GM21381 (cell line): ENCODE measurements around the gene HDAC9.

Experiments used
- ATAC-seq: cut with Tn5 transposase; IDR thresholded peaks from one replicate; pipeline ENCODE4 v1.9.1; 2021; ENCODE audit warnings: mild to moderate bottlenecking, moderate library complexity; ENCODE audit not compliant: unreplicated experiment

HDAC9 gene

DNA sequence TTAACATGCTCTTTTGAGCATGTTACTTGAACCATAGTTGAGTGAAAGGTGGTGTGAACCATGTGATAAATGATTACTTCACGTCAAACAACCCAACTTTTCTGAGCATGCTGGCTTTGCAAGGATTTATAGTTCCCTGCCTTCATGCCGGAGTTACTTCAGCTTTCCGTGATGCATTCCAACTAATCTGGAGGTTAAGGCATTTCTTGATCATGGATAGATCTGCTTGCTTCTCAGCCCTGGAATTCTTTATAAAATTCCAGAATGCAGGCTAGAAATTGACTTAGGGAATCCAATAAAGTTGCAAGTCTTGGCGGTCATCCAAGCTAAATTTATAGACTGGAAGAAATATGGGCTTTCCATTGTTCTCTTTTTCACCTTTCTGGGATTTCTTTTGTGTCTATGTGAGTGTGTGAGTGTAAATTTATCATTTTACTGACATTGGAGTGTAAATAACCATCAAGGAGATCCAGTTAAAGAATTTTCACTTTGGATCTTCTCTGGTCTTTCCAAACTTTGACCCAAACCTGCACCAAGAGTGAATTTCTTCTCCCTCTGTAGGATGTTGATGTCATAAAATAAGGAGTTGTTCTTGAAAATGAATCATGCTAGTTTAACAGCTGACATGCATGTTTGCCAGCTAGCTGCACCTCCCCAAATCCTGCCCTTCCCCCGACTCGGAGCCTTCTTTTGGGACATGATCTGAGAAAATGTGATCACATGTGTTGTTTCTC is 332.9 kb downstream of the HDAC9 start:
- ATAC-seq: no peak

DNA sequence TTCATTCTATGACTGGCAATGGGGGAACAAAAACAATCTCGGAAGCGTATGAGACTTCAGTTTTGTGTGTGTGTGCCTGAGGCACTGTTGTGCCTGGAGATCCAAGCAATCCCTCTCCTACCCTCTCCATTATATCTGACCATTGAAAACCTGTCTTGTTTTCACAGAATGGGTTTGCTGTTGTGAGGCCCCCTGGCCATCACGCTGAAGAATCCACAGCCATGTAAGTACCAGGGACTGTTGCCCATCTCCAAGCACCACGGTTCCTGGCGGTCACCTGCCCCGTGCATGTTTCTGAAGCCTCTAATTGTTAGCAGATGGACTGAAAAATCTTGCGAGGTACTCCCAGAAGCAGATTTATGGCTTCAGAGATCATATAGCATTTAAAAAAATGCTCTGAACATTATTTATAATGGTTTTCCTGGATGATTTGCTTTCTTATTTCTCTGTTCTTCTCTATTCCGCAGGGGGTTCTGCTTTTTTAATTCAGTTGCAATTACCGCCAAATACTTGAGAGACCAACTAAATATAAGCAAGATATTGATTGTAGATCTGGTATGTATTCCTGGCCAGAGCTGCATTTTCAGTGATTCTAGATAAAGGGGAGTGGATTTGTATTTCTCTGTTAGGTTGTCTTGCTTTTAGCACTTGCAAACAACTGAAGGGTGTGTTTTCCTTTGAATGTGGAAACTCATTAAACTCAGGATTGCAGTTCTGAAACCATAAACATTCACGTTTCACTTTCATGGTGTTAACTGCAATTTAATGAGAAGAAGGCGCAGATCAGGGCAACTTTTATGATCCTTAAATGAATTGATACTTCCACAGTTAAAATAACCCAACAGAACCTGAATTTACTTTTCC is 333.7 kb downstream of the HDAC9 start:
- no peak for ATAC-seq

DNA sequence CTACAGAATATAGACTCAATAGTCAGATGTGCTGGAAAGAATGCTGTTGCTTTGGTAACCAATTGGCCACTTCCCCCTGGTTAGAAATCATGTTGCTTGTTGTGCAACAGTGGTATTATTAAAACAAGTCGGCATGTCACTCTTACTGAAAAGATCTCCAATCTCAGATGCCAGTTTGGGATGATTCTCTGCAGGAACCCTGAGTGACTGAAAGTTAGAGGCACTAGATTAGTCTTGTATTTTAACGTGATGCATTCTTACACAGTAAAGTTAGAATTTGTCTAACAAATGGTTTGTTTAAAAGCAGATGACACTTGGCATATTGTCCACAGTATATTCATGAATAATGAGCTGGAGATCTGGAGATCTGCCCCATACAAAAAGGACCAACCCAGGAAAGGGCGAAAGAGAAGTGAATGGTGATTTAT is 334.3 kb downstream of the HDAC9 start:
- no peak for ATAC-seq

DNA sequence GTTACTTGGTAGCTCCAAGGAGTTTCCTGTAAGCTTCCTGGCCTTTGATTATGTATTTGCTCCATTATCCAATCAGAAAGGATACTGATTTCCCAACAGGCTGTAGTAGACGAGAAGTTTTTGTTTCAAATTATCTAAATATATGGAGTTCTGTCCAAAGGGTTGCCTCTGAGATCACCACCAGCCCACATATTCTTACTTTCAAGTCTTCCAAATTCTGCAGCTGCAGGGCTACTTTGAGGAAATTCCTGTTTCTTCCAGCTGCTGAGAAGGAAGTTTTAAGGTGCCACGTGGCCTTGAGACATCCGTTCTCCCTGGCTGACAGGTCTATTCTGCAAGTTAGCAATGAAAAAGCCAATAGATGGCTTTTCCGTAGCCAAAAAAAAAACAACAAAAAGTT is 335.9 kb downstream of the HDAC9 start:
- ATAC-seq: no peak

DNA sequence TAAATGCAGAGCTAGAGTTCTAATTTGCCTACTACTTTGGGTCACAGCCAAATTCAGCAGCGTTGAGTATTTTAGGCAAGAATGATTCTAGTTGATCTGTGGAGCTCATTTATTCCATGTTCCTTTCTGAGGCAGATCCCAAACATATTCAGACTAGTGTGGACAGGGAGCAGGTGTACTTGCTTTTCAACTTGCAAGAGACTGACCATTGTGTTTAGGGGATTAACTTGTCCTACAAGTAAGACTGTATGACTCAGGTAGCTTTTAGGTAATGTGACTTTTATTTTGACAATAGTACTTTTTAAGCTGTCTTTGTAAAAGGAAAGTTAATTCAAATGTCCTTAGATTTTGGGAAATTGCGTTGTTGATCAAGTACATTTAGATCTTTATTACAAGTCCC is 336.4 kb downstream of the HDAC9 start:
- ATAC-seq: no peak

DNA sequence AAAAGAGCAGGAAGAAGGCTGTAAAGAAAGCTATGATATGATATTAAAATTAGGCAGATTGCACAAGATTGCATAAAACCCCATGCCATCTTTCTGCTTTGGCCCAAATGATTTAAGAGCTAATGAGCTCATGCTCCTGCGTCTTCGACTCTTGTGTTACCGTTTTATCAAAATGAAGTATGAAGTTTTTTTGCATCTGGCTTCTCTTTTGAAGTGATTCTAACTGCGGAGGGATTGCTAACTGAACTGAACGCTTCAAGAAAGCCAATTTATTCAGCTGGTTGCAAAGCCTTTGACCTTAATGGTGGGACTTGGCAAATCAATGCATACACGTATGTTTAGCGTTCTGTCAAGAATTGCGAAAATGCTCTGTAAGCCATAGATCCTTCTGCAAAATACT is 339.0 kb downstream of the HDAC9 start:
- no peak for ATAC-seq

DNA sequence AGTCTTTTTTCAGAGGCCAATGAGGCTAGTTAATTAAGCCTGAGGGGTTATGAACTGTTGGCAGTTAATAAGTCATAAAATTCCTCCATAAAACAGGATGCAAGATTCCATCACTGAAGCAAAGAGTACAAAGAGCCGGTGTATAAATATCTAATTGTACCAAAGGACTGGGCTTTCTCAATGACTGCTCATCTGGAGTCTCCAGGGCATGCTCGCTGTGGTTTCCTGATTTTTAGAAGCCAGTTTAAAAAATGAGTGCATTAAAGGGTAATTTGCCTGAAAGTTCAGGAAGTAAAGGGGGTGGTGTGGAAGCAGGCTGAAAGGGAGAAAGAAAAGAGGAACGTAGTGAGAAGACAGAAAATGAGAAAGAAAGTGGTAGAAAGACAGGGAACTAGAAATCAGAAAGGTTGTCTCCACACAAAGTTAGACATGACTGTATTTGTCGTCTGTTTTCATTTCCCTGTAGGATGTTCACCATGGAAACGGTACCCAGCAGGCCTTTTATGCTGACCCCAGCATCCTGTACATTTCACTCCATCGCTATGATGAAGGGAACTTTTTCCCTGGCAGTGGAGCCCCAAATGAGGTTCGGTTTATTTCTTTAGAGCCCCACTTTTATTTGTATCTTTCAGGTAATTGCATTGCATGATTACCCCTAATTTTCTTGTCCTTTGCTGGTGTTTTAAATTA is 339.6 kb downstream of the HDAC9 start:
- ATAC-seq: no peak

DNA sequence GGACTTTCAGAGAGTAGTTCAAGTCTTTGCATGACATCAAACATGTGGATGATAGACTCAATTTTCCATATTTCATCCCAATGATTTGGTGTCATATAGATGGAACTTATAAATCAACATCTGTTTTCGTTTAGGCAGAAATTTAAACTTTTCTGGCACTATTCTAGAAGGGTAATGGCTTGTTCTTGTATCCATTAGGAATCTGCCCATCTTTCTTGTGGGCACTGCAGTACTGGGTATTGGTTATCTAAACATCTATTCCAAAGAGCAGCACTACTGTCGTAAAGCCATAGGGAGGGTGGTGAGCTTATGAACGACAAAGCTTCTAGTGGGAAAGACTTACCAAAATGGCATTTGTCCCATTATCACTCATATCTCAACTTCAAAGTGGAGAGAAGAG is 348.4 kb downstream of the HDAC9 start:
- ATAC-seq: no peak

DNA sequence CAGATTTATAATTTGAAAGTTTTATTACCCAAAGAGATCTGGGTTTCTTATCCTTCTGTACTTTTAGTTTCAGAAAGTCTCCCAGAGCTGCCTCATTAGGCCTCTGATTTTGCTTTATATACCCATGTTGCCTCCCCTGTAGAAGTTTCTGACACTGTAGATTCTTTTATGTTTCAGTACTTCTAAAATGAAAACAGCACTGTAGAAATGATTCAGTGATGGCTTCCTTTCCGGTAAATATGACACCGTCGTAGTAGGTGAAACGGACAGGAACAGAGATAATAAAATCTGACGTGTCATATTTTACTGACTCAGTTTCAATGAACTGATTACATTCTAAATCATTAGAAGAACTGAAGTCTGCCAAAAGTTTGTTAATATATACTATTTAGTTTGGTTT is 349.2 kb downstream of the HDAC9 start:
- no peak for ATAC-seq

DNA sequence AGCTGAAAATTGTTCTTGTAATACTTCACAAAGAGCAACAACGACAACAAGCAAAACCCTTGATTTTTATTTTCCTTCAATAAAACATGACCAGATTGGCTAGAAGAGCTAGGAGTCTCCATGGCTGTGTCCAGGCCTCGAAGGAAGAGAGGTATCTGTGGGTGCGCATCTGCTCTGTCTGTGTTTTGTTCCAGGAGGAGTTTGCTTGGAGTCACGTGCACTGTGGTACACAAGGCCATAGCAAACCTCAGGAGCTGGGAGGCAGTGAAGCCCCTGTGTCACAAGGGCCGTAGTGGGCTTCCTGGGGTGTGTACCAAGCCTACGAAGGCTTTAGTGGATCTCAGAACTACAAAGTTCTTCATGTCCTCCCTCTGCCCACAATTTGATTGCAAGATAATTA is 350.2 kb downstream of the HDAC9 start:
- no peak for ATAC-seq

DNA sequence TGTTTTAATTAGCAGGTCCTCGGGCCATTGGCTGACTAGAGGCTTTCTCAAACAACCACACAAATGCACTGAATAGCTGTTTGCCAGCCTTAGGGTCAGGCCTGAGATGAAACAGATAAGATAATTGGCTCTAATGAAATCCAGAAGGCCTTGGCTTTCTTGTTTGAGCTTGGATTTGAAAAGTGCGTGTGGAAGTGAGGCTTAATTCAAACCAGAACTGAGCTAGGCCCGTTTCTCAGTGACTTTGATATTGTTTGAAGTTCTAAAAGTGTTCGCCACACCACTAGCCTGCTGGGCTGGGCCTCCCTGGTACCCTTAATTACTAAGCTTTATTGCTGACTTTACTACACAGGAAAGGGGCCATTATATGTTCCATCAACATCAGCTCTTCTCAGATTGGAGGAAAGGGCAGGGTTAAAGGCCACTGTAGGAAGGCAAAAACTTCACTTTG is 351.2 kb downstream of the HDAC9 start:
- ATAC-seq: no peak

DNA sequence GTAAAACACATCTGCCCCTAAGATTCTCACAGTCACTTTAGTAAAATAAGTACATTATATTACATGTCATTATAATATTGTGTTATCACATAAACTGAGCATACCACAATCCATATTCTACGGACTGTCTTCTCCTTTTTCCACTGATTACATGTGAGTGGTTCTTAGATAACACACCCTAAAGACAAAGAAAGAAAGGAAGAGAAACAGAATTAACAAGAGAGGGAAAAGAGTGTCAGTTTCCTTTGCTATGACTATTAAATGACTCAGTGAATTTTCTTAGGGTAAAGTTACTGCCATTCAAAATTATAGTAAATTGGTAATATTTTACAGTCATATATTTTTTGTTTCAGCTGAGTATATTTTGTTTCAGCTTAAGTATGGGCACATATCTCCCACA is 353.6 kb downstream of the HDAC9 start:
- no peak for ATAC-seq

DNA sequence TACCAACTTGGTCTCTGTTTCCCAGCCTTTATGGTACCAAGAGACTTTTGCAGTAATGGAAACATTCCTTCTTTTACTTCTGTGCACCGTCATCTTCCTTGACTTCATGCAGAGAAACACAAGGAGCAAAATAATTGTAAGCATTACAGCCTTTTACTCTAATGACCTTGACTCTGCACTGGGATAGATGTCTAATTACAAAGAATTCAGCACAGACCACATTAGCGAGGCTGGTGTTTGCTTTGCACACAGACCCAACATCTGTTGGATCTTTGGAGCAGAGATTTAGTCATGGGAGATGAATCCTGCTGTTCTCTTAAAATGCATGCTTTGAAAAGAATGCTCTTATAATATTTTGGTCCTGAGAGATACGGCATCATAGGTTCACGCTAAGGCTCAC is 360.2 kb downstream of the HDAC9 start:
- ATAC-seq: no peak

DNA sequence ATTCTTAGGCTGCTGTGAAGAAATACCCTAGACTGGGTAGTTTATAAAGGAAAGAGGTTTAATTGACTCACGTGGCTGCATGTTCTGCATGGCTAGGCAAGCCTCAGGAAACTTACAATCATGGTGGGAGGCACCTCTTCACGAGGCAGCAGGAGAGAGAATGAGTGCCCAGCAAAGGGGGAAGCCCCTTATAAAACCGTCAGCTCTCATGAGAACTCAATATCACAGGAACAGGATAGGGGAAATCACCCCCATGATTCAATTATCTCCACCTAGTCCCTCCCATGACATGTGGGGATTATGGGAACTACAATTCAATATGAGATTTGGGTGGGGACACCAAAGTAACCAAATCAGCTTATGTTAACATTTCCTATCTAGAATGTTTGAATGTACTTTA is 362.7 kb downstream of the HDAC9 start:
- ATAC-seq: no peak

DNA sequence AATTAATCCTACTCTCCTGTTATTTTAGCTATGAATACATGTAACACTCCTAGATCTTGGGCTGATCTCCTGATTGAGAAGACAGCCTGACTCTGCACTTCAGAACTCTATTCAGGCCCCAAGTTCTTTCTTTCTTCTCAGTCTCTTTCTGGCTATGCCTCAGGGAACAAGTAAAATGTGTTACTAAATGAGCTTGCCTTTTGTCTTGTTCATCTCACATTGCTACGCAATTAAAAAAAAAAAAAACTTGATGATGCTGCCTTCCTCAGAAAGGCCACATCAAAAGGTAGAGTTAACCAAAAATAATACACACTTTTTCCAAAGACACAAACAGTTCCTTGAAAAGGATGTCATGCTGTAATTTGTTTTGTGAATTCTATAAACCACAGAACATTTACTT is 363.8 kb downstream of the HDAC9 start:
- no peak for ATAC-seq

DNA sequence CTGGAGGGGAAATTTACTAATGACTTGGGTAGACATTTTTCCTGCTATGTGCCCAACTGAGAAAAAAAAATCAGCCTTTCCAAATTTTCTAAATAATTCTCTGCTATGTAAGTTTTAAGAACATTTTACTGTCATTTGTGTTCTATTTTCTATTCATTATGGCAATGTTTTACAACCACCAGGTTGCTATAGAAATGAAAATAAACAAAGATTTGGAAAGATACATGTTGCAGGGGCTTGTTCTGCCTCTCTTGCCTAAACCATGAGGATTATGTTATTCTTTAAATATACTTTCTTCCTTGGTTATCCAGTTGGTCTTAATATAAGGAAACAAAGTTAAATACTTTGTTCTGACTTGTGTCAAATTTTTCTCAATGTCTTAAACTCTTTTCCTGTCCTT is 364.7 kb downstream of the HDAC9 start:
- ATAC-seq: no peak

DNA sequence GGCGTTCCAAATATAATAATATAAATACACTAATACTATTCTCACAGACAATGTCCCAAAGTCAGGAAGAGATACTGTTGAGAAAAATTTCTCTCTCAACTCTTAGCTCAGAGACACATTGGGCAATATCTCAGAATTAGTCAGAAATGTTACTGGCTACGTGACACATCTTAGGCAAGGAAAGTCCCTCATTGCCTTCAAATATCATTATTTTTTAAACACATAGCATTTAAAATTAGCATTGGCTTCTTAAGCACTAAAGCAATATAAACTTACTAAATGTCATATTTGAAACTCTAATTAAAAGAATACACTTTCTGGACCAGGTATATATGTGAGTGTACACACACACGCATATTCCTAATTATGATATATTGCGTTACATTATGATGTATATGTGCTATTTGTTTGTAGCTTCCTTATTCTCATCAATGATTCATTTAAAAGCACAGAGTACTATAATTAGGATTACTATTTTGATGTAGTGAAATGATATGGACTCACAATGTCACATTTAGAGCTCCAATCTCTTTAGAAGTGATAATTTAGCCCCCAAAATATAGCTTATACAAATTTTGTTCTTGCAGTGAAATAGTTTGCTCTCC is 366.1 kb downstream of the HDAC9 start:
- ATAC-seq: no peak

DNA sequence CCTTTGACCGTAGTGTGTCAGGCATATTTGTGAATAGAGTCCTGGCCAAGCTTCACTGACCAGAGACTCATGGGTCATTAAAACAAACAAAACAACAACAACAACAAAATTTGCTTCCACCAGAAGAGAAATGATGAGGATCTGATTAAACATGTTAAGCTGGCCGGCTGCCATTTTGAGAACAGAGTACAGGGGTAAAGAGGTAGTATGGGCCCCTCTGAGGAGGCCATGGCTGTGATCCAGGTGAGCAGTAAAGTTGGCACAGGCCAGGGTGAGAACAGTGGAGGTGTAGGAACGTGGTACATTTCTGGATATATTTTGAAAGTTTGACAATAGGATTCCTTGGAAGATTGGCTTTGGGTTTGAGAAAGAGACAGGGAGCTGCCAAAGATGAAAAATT is 369.4 kb downstream of the HDAC9 start:
- no peak for ATAC-seq

DNA sequence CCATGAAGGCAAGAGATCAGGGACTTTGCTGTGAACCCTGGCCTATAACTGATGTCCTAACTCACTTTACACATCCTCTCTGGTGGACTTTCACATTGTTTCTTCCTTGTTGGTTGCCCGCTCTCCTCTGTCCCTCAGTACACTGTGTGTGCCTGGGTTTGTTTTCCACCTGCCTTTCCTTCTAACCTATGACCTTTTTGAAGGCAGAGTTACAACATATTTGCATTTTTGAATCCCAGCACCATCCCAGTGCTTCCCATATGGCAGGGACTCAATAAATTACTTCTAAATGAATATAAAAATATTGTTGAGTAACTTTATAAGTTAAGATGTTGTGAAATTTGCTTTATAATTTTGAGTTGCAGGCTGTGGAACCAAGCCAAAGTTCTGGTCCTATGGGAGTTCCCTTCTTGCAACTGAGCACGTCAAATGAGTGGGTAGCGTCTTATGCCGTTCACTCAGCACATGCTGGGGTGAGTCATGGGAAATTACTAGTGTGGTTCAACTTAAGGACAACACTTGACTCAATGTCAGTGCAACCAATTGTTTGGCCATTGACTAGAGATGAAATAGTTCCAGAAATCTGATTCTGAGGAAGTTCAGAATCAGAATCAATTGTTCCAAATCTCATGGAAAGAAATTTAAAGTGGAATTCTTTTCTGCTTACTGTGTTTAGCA is 370.9 kb downstream of the HDAC9 start:
- peak; percentile 71 for ATAC-seq

DNA sequence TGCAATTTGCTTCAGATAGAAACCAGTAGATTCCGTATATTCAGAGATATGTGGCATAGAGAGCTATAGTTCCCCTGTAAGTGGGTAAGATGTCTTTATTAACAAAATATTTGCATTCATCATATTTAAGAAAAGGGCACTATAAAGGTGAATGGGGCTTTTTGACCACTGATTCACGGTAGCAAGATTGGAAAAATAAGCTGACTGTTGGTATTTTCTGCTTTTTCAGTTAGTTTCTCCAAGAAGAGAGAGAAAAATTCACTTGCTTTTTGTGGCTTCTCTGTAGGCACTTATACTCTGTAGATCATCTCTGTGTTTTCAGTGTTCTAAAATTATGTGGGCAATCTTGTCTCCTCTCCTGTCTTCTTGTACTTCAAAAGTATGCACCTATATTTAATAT is 376.8 kb downstream of the HDAC9 start:
- no peak for ATAC-seq
